NB4 (cell line): ENCODE measurements around the gene MAD1L1.

Source experiments
- POLR2A ChIP-seq: IDR thresholded peaks from 2 replicates; pipeline ENCODE4 v1.6.1; 2011; ENCODE audit warnings: mild to moderate bottlenecking; ENCODE audit not compliant: insufficient read length; ENCODE audit errors: extremely low read depth
- TF ChIP-seq, protein P1 (sequence below): IDR thresholded peaks from one replicate; pipeline ENCODE4 v1.5.1; 2012; ENCODE audit warnings: low read depth, low read length

DNA sequence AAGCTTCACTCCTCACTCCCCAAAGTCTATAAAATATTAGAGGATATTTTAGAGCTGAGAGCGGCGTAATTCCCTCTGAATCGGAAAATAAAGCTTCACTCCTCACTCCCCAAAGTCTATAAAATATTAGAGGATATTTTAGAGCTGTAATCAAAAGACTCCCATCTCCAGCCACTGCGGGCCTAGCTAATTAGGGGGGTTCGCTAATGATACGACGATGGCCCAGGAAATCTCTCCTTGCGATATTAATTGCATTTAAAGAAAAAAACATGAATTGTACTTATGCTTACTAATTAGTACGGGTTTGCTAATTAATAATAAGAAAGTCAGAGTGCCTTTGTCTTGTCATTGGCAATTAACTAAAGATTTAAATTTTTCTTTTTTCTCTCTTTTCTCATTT lies 235.9 kb downstream of the MAD1L1 start:
- TF ChIP-seq POLR2A: no peak
- TF ChIP-seq, protein P1, sequence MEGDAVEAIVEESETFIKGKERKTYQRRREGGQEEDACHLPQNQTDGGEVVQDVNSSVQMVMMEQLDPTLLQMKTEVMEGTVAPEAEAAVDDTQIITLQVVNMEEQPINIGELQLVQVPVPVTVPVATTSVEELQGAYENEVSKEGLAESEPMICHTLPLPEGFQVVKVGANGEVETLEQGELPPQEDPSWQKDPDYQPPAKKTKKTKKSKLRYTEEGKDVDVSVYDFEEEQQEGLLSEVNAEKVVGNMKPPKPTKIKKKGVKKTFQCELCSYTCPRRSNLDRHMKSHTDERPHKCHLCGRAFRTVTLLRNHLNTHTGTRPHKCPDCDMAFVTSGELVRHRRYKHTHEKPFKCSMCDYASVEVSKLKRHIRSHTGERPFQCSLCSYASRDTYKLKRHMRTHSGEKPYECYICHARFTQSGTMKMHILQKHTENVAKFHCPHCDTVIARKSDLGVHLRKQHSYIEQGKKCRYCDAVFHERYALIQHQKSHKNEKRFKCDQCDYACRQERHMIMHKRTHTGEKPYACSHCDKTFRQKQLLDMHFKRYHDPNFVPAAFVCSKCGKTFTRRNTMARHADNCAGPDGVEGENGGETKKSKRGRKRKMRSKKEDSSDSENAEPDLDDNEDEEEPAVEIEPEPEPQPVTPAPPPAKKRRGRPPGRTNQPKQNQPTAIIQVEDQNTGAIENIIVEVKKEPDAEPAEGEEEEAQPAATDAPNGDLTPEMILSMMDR: no peak
